HG03196 (cell line): ENCODE data around the gene LIN28B.
"Not testable (repeated sequence)": the region's sequence is repeated elsewhere in the genome, so short reads cannot be mapped to it uniquely, and the experiment has no call there.

Experiments
- ATAC-seq: cut with Tn5 transposase; IDR thresholded peaks from one replicate; pipeline ENCODE4 v1.9.1; 2021; ENCODE audit not compliant: unreplicated experiment

Gene LIN28B

GRCh38 chr6:105005451-105005850 is 48.5 kb downstream of the LIN28B start:
- no peak for ATAC-seq

GRCh38 chr6:105013459-105013858 is 56.6 kb downstream of the LIN28B start:
- not testable (repeated sequence) for ATAC-seq

- no peak for ATAC-seq
These were observed 57.5 kb downstream of the LIN28B start for GRCh38 chr6:105014448-105014847.

- no peak for ATAC-seq
These were observed 58.0 kb downstream of the LIN28B start for GRCh38 chr6:105014954-105015353.

- no peak for ATAC-seq
These were observed 58.6 kb downstream of the LIN28B start for GRCh38 chr6:105015482-105015881.

GRCh38 chr6:105019285-105019684 is 62.4 kb downstream of the LIN28B start:
- ATAC-seq = no peak

- no peak for ATAC-seq
These were observed 64.5 kb downstream of the LIN28B start for GRCh38 chr6:105021399-105021798.

GRCh38 chr6:105022416-105022815 is 65.5 kb downstream of the LIN28B start:
- no peak for ATAC-seq

- no peak for ATAC-seq
These were observed 67.9 kb downstream of the LIN28B start for GRCh38 chr6:105024803-105025202.

- no peak for ATAC-seq
These were observed 72.0 kb downstream of the LIN28B start for GRCh38 chr6:105028898-105029297.

GRCh38 chr6:105029581-105029980 is 72.7 kb downstream of the LIN28B start:
- ATAC-seq = no peak

GRCh38 chr6:105034470-105034869 is 77.6 kb downstream of the LIN28B start:
- ATAC-seq = no peak

- ATAC-seq = no peak
These were observed 78.4 kb downstream of the LIN28B start for GRCh38 chr6:105035299-105035698.

- ATAC-seq = no peak
These were observed 79.4 kb downstream of the LIN28B start for GRCh38 chr6:105036351-105036750.

- no peak for ATAC-seq
These were observed 81.4 kb downstream of the LIN28B start for GRCh38 chr6:105038259-105038658.

GRCh38 chr6:105041880-105042279 is 85.0 kb downstream of the LIN28B start:
- ATAC-seq = no peak

GRCh38 chr6:105042648-105043047 is 85.7 kb downstream of the LIN28B start:
- ATAC-seq = no peak

- no peak for ATAC-seq
These were observed 87.1 kb downstream of the LIN28B start for GRCh38 chr6:105043979-105044378.

- ATAC-seq = no peak
These were observed 88.6 kb downstream of the LIN28B start for GRCh38 chr6:105045526-105045925.

- no peak for ATAC-seq
These were observed 95.1 kb downstream of the LIN28B start for GRCh38 chr6:105051941-105052471.

GRCh38 chr6:105056646-105057045 is 99.7 kb downstream of the LIN28B start:
- no peak for ATAC-seq

- ATAC-seq = no peak
These were observed 100.3 kb downstream of the LIN28B start for GRCh38 chr6:105057160-105057559.

- no peak for ATAC-seq
These were observed 101.4 kb downstream of the LIN28B start for GRCh38 chr6:105058316-105058715.

GRCh38 chr6:105058846-105059245 is 101.9 kb downstream of the LIN28B start:
- ATAC-seq = no peak
